DOHH2 (cell line): ENCODE results near the gene SPTLC2.

Experiments
- EZH2phosphoT487 ChIP-seq: fragments of 200-600 bp; sonication (generic); IDR thresholded peaks from 2 replicates; pipeline ENCODE4 v1.6.1; 2017; ENCODE audit warnings: borderline replicate concordance, mild to moderate bottlenecking, antibody characterized with exemption, low read length, moderate library complexity, mixed read lengths
- TF ChIP-seq, protein P1 (sequence below): fragments of 200-600 bp; sonication (generic); IDR thresholded peaks from one replicate; pipeline ENCODE4 v1.5.1; 2014; ENCODE audit warnings: antibody characterized with exemption, mild to moderate bottlenecking, low read depth, low read length; ENCODE audit not compliant: poor library complexity, severe bottlenecking

DNA sequence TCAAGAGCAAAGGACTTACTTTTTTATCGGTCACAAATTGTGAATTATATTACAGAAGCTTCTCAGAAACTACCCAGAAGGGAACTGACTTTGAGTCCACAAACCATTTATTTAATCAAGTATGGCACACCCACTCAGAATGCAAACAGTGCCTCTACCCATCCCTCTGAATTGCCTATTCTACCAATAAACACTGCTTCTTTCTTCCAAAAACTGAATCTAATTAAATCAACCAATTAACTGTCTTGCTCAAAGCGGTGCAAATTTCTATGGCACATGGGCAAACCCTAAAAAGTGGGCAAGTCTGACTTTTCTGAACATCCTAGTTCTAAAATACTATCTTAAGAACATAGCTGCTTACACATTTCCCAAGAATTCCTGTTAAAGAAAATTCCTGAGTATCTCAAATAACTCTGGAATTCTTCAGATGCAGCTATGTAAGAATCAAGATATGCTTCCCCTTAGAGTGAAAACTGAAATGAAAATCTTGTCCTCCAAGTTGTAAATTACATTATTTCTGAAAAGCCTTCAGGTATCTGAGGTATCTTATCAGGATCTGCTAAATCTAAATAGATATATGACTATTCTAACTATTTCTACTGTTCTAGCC, 4.3 kb downstream of the SPTLC2 start:
- TF ChIP-seq, protein P1, sequence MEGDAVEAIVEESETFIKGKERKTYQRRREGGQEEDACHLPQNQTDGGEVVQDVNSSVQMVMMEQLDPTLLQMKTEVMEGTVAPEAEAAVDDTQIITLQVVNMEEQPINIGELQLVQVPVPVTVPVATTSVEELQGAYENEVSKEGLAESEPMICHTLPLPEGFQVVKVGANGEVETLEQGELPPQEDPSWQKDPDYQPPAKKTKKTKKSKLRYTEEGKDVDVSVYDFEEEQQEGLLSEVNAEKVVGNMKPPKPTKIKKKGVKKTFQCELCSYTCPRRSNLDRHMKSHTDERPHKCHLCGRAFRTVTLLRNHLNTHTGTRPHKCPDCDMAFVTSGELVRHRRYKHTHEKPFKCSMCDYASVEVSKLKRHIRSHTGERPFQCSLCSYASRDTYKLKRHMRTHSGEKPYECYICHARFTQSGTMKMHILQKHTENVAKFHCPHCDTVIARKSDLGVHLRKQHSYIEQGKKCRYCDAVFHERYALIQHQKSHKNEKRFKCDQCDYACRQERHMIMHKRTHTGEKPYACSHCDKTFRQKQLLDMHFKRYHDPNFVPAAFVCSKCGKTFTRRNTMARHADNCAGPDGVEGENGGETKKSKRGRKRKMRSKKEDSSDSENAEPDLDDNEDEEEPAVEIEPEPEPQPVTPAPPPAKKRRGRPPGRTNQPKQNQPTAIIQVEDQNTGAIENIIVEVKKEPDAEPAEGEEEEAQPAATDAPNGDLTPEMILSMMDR: no peak
- TF ChIP-seq EZH2phosphoT487: no peak
